Body of pancreas (tissue), 4 donors: Measurements from ENCODE around the gene TTC23L.

Experiments
- CTCF ChIP-seq, 7 experiments: fragments of 450-650 bp in 4 of 7; fragments of 200-600 bp in 3 of 7; sonication (generic) in 3 of 7; IDR thresholded peaks; one replicate each; pipeline ENCODE4 v1.5.1; 2016 to 2019; ENCODE audit warnings: antibody characterized with exemption in 7 of 7
- POLR2A ChIP-seq, 3 donors: fragments of 450-650 bp; IDR thresholded peaks; one replicate each; pipeline ENCODE4 v1.6.1; 2016; ENCODE audit warnings: antibody characterized with exemption in 3 of 3, mild to moderate bottlenecking in 2 of 3

DNA sequence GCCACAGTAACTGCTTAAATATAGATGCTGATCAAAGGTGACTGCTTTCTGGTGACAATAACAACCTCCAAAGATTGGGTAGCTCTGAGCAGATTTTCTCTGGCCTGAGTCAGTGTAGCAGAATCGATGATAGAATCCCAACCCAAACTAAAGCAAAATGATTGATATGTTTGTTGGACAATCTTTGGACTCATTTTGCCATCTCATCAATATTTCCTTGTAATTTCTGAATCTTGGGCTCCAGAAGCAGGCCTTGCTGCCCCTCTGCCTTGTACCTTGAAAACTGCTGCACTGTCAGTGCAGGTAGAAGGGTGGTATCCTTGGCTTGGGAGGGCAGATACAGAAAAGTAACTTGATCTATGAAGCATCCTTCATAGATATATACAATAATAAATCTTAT lies 18.9 kb downstream of the TTC23L start:
- no peak for TF ChIP-seq CTCF (IDR thresholded peaks at IDR 0.05)
- no peak for TF ChIP-seq POLR2A (IDR thresholded peaks at IDR 0.05)
